CD4-positive, alpha-beta memory T cell (primary cell): Measurements from ENCODE around the gene TAF11L11. TPM values are rescaled to one million over a fixed set of nuclear protein-coding genes. Genes with fewer than 3 reads are reported as not detected.
"Not testable (repeated sequence)": the region's sequence is repeated elsewhere in the genome, so short reads cannot be mapped to it uniquely, and the experiment has no call there.

Experiments used
- CTCF ChIA-PET: fragments of 350-600 bp; sonication (Branson Sonifier 250); formaldehyde crosslinking; loops from one replicate; lab custom pipeline; 2021; ENCODE audit warnings: inconsistent platforms; ENCODE audit not compliant: partially characterized antibody; lab: Charles Lee
- POLR2A ChIA-PET: fragments of 350-600 bp; sonication (Branson Sonifier 250); formaldehyde crosslinking; loops from one replicate; lab custom pipeline; 2021; ENCODE audit not compliant: partially characterized antibody; lab: Charles Lee
- DNase-seq, 5 donors: peaks; one replicate each; pipeline versions ENCODE4 v3.0.0 to v3.0.0-alpha.2; 2020 to 2022; ENCODE audit warnings: mixed read lengths in 1 of 5
- H3K27ac ChIP-seq: one replicate; pipeline ENCODE4 v1.7.0; 2013; ENCODE audit warnings: low read depth, low read length
- H3K27me3 ChIP-seq: 2 replicates; pipeline ENCODE4 v1.7.0; 2013; ENCODE audit warnings: mild to moderate bottlenecking, low read length, moderate library complexity; ENCODE audit not compliant: insufficient read depth
- H3K36me3 ChIP-seq: 2 replicates; pipeline ENCODE4 v1.7.0; 2013; ENCODE audit warnings: mild to moderate bottlenecking, low read length, moderate library complexity; ENCODE audit not compliant: insufficient read depth
- H3K4me1 ChIP-seq: 2 replicates; pipeline ENCODE4 v1.7.0; 2013; ENCODE audit warnings: mild to moderate bottlenecking, low read length, moderate library complexity; ENCODE audit not compliant: insufficient read depth
- H3K4me3 ChIP-seq, 2 donors: one replicate each; pipeline ENCODE4 v1.7.0; 2013; ENCODE audit warnings: low read length in 2 of 2, mild to moderate bottlenecking in 1 of 2
- H3K9me3 ChIP-seq, 2 donors: one replicate each; pipeline ENCODE4 v1.7.0; 2013; ENCODE audit warnings: low read length in 2 of 2, control low read depth in 1 of 2; ENCODE audit not compliant: control insufficient read depth in 1 of 2
- H3K27ac Mint-ChIP-seq, 7 donors: one replicate each; pipeline ENCODE4 v1.8.0; 2020 to 2021; ENCODE audit warnings: mixed read lengths in 7 of 7, mild to moderate bottlenecking in 6 of 7, inconsistent platforms in 3 of 7, moderate library complexity in 3 of 7
- H3K27me3 Mint-ChIP-seq, 2 donors: one replicate each; pipeline ENCODE4 v1.8.0; 2020 to 2021; ENCODE audit warnings: mixed read lengths in 2 of 2
- H3K36me3 Mint-ChIP-seq, 2 donors: one replicate each; pipeline ENCODE4 v1.8.0; 2020 to 2021; ENCODE audit warnings: mixed read lengths in 2 of 2, inconsistent platforms in 1 of 2, mild to moderate bottlenecking in 1 of 2
- H3K4me1 Mint-ChIP-seq, 4 donors: one replicate each; pipeline ENCODE4 v1.8.0; 2020 to 2021; ENCODE audit warnings: mixed read lengths in 4 of 4, mild to moderate bottlenecking in 1 of 4
- H3K4me3 Mint-ChIP-seq, 8 donors: one replicate each; pipeline ENCODE4 v1.8.0; 2020 to 2021; ENCODE audit warnings: mixed read lengths in 8 of 8, mild to moderate bottlenecking in 7 of 8, moderate library complexity in 6 of 8, inconsistent platforms in 3 of 8
- H3K9me3 Mint-ChIP-seq, 8 donors: one replicate each; pipeline ENCODE4 v1.8.0; 2020 to 2021; ENCODE audit warnings: mixed read lengths in 8 of 8, mild to moderate bottlenecking in 5 of 8, inconsistent platforms in 3 of 8, moderate library complexity in 1 of 8
- intact Hi-C: fragments of 100-400 bp; cut with micrococcal nuclease; formaldehyde crosslinking; loops from one replicate; pipeline ENCODE4 v1.15.1; 2023
- polyA plus RNA-seq, 2 donors: library from polyadenylated mRNA; unstranded; fragments of 300-500 nt; fragmentation: Illumina TruSeq; gene quantifications; one replicate each; pipeline ENCODE4 v1.2.3, GENCODE V29; 2021
- total RNA-seq, 2 experiments: library from RNA; stranded (reverse); gene quantifications; one replicate each; pipeline ENCODE4 v1.2.3, GENCODE V29; 2021

Gene TAF11L11
- total and polyA plus RNA-seq, 4 experiments from 2014 or later: not detected

- Mint-ChIP-seq H3K4me3 (no peak overlapping the region), H3K27ac (no peak overlapping the region), H3K36me3 (no peaks in the 10 kb centered on the region), H3K9me3 (peaks cover 0 to 11% (median 3%) of the 10 kb centered on the region in 8 donors), H3K27me3 (no peaks in the 10 kb centered on the region), H3K4me1 (no peaks in the 10 kb centered on the region)
- H3K4me1 ChIP-seq: no peaks in the 10 kb centered on the region
- no peak overlapping the region for H3K4me3 ChIP-seq
- intact Hi-C loops: no loop called here
- H3K27me3 ChIP-seq: no peaks in the 10 kb centered on the region
- H3K36me3 ChIP-seq: no peaks in the 10 kb centered on the region
- POLR2A ChIA-PET: no interaction called here
- CTCF ChIA-PET: no interaction called here
- H3K27ac ChIP-seq: no peak overlapping the region
- DNase-seq: no peak
- H3K9me3 ChIP-seq: peaks cover 0 to 3% of the 10 kb centered on the region in 2 donors
Observed at GRCh38 chr5:17614872-17615605, 11.1 kb downstream of the TAF11L11 start.

- Mint-ChIP-seq H3K27me3 (no peaks in the 10 kb centered on the region), H3K9me3 (peaks cover 0 to 12% (median 6%) of the 10 kb centered on the region in 8 donors), H3K36me3 (no peaks in the 10 kb centered on the region), H3K27ac (no peak overlapping the region), H3K4me3 (no peak overlapping the region), H3K4me1 (no peaks in the 10 kb centered on the region)
- Histone ChIP-seq H3K4me3 (no peak overlapping the region), H3K9me3 (no peaks in the 10 kb centered on the region), H3K36me3 (no peaks in the 10 kb centered on the region), H3K27ac (no peak overlapping the region), H3K27me3 (no peaks in the 10 kb centered on the region), H3K4me1 (no peaks in the 10 kb centered on the region)
- ChIA-PET POLR2A (no interaction called here), CTCF (no interaction called here)
- intact Hi-C loops: no loop called here
- DNase-seq: no peak
Observed at GRCh38 chr5:17619354-17619753, 15.4 kb downstream of the TAF11L11 start.

- H3K4me3 Mint-ChIP-seq: no peak overlapping the region
Observed at GRCh38 chr5:17620627-17621026, 16.6 kb downstream of the TAF11L11 start.

GRCh38 chr5:17625686-17626085 is 21.7 kb downstream of the TAF11L11 start:
- H3K27me3 ChIP-seq: no peaks in the 10 kb centered on the region
- H3K27ac ChIP-seq: no peak overlapping the region
- intact Hi-C loops: no loop called here
- no peak overlapping the region for H3K27ac Mint-ChIP-seq
- CTCF ChIA-PET: no interaction called here
- DNase-seq: no peak
- H3K36me3 ChIP-seq: no peaks in the 10 kb centered on the region
- no peaks in the 10 kb centered on the region for H3K4me1 Mint-ChIP-seq
- POLR2A ChIA-PET: no interaction called here
- no peaks in the 10 kb centered on the region for H3K9me3 ChIP-seq
- H3K4me1 ChIP-seq: no peaks in the 10 kb centered on the region
- no peaks in the 10 kb centered on the region for H3K27me3 Mint-ChIP-seq
- peaks cover 0 to 13% (median 4%) of the 10 kb centered on the region in 8 donors for H3K9me3 Mint-ChIP-seq
- H3K4me3 Mint-ChIP-seq: no peak overlapping the region
- no peak overlapping the region for H3K4me3 ChIP-seq
- no peaks in the 10 kb centered on the region for H3K36me3 Mint-ChIP-seq

More at GRCh38 chr5:17620627-17621026, 16.6 kb downstream of the TAF11L11 start:
- no peak overlapping the region for H3K27ac Mint-ChIP-seq
- no peak overlapping the region for H3K4me3 ChIP-seq
- intact Hi-C loops: no loop called here
- H3K27me3 Mint-ChIP-seq: no peaks in the 10 kb centered on the region
- H3K36me3 ChIP-seq: no peaks in the 10 kb centered on the region
- no peaks in the 10 kb centered on the region for H3K9me3 ChIP-seq
- no peaks in the 10 kb centered on the region for H3K4me1 ChIP-seq
- no peaks in the 10 kb centered on the region for H3K4me1 Mint-ChIP-seq
- no peak overlapping the region for H3K27ac ChIP-seq
- H3K36me3 Mint-ChIP-seq: no peaks in the 10 kb centered on the region
- POLR2A ChIA-PET: no interaction called here
- CTCF ChIA-PET: no interaction called here
- no peaks in the 10 kb centered on the region for H3K27me3 ChIP-seq
- no peak for DNase-seq
- peaks cover 0 to 14% (median 5%) of the 10 kb centered on the region in 8 donors for H3K9me3 Mint-ChIP-seq

GRCh38 chr5:17631788-17632187 is 27.8 kb downstream of the TAF11L11 start, which contains the start of gene TAF11L13:
Gene TAF11L13 (plus strand): TSS chr5:17632088.
- H3K4me1 ChIP-seq, POLR2A ChIA-PET, H3K36me3 Mint-ChIP-seq, DNase-seq, CTCF ChIA-PET, intact Hi-C loops, H3K27me3 Mint-ChIP-seq, H3K27me3 ChIP-seq, H3K36me3 ChIP-seq, H3K4me1 Mint-ChIP-seq, H3K4me3 ChIP-seq, H3K27ac ChIP-seq, H3K9me3 ChIP-seq, H3K4me3 Mint-ChIP-seq, H3K27ac Mint-ChIP-seq: not testable (repeated sequence)
- peaks cover 0 to 14% (median 6%) of the 10 kb centered on the region in 8 donors for H3K9me3 Mint-ChIP-seq

GRCh38 chr5:17634160-17634559 is 30.2 kb downstream of the TAF11L11 start, which contains the start of gene TAF11L14:
Gene TAF11L14 (plus strand): TSS chr5:17634460.
- H3K4me3 ChIP-seq: no peak within 1 kb of the TSS
- peaks cover 0 to 14% (median 6%) of the 10 kb centered on the region in 8 donors for H3K9me3 Mint-ChIP-seq
- H3K27me3 Mint-ChIP-seq: no peaks in the 10 kb centered on the region
- intact Hi-C loops: no loop called here
- H3K27me3 ChIP-seq: no peaks in the 10 kb centered on the region
- no peak for DNase-seq
- no peak within 1 kb of the TSS for H3K27ac Mint-ChIP-seq
- H3K4me3 Mint-ChIP-seq: no peak within 1 kb of the TSS
- no peaks in the 10 kb centered on the region for H3K36me3 ChIP-seq
- CTCF ChIA-PET: no interaction called here
- H3K27ac ChIP-seq: no peak within 1 kb of the TSS
- H3K4me1 Mint-ChIP-seq: no peaks in the 10 kb centered on the region
- no peaks in the 10 kb centered on the region for H3K4me1 ChIP-seq
- H3K36me3 Mint-ChIP-seq: no peaks in the 10 kb centered on the region
- H3K9me3 ChIP-seq: peaks cover 0 to 3% of the 10 kb centered on the region in 2 donors
- POLR2A ChIA-PET: no interaction called here

- DNase-seq, H3K4me1 Mint-ChIP-seq, H3K27me3 ChIP-seq, POLR2A ChIA-PET, CTCF ChIA-PET, H3K27me3 Mint-ChIP-seq, intact Hi-C loops, H3K36me3 ChIP-seq, H3K9me3 ChIP-seq, H3K4me3 Mint-ChIP-seq, H3K4me3 ChIP-seq, H3K4me1 ChIP-seq, H3K27ac Mint-ChIP-seq, H3K36me3 Mint-ChIP-seq, H3K27ac ChIP-seq: not testable (repeated sequence)
- H3K9me3 Mint-ChIP-seq: peaks cover 2 to 19% (median 8%) of the 10 kb centered on the region in 8 donors
Observed at GRCh38 chr5:17649232-17649631, 45.2 kb downstream of the TAF11L11 start.
